ENCODE measurements around the gene IKZF2.
"Not testable (repeated sequence)": the region's sequence is repeated elsewhere in the genome, so short reads cannot be mapped to it uniquely, and the experiment has no call there.

Gene IKZF2

DNA sequence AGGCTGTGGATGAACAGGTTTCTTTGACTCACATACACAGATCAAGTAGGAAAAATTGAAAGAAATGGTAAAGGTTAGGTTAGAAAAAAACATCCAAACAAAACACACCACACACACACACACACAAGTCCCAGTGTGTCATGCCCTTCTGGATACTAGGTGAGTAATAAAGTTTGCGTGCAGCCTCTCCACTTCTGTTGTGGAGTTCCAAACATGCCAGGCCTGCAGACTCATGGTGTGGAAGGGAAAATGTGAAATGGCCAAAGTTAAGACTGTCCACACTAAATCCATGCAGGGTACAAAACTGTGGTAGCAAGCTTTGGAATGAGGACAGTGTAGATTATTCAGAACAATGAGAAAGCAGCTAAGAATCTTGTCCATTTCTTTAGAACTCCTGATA, 114.6 kb downstream of the IKZF2 start:
- DNase-seq (ENCODE audit: low spot score) = no peak

DNA sequence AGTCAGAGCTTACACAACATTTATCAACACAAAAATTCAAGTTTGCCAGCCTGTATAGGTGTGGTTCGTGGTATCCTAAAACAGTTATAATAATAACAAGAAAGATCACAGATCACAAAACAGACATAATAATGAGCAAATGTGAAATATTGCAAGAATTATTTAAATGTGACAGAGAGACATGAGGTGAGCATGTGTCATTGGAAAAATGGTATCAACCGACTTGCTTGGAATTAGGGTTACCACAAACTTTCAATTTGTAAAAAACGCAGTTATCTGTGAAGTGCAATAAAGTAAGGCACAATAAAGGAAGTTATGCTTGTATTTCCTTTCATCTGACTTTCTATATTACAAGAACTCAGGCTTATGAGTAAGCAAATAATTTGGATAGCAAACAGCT, 116.8 kb downstream of the IKZF2 start:
- DNase-seq (ENCODE audit: low spot score) = no peak

DNA sequence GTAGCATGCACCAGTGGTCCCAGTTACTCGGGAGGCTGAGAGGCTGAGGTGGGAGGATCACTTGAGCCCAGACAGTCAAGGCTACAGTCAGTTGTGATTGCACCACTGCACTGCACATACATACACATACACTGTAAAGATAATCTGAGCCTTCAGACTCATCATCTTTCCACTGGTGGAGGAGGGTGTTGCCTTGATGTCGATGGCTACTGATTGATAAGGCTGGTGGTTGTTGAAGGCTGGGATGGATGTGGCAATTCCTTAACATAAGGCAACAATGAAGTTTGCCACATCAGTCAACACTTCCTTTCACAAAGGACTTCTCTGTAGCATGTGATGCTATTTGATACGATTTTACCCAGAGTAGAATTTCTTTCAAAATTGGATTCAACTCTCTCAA, 118.8 kb downstream of the IKZF2 start:
- no peak for DNase-seq (ENCODE audit: low spot score)

DNA sequence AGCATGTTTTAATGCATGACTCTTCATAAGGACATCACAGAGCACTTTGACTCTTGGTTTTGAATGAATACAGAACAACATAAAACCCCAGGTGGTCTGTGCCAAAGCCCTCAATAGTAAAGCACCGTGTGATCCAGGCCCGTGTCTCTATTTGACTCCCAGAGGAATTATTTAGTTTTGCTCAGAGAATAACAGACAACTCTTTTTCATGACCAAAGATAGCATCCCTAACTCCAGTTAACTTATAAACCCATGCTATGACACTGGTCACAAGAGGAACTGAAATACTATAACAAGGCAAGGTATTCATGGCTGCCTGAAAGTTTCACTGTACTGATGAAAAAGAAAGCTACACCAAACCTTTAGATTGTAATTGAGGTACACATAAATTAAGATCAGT, 128.4 kb downstream of the IKZF2 start:
- DNase-seq (ENCODE audit: low spot score) = no peak

DNA sequence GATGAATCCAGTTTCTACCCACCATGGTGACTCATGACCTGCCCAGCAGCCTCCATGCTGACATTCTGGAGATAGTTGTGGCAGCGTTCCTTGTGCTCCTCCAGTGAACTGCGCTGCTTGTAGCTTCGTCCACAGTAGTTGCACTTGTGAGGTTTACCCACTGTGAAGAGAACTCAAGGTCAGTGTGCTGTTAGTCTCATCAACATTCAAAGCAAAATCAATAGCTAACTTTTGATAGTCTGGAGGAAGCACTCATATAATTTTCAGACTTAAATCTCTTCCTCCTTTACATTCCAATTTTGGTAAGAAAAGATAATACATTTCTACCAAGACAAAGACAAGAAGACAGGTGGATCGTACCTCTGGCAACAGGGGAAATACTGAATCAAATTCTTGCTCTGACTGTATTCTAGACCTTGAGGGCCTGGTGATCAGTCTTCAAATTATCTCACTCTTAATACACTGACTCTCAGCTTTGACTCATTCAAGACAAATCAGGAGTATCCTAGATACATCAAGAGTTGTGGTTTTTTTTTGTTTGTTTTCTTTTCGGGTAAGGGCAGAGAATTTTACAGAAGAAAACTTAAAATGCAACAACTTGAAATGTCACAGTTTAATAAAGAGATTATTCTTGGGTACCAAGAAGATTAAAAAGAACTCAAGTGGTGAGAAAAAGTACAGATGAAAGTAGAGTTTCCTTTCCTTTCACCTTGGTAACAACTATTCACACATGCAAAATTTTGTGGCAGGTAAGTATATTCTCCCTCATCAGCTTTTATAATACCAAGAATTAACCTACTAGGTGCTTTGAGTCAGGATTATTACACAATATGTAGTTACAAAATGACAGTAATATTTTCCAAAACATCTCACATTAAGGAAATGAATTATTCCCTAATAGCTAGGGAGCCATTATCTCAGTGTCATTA, 129.2 kb downstream of the IKZF2 start:
- DNase-seq (ENCODE audit: low spot score) = no peak

DNA sequence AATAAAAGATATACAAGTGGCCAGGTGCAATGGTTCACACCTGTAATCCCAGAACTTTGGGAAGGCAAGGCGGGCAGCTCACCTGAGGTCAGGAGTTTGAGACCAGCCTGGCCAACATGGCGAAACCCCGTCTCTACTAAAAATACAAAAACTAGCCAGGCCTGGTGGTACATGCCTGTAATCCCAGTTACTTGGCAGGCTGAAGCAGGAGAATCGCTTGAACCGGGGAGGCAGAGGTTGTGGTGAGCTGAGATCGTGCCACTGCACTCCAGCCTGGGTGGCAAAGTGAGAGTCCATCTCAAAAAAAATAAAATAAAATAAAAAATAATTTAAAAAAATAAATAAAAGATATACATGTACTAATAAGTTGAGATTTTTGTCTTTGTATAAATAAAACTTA, 130.5 kb downstream of the IKZF2 start:
- not testable (repeated sequence) for DNase-seq (ENCODE audit: low spot score)

DNA sequence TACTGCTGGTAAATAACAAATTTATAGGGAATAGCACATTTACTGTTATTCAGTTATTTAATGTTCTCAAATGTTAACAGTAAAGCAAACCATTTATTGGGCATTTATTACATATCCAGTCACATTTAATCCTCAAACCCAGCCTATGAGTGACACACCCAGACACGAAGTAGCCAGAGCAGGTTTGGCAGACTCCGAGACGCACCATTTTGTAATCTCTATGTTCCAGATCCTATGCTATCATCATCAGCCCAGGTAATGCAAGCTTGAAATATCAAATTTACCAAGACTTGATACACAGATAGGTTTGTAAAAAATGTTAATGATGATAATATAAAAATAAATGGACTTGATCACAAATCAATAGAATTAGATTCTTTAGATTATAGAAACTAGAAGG, 131.1 kb downstream of the IKZF2 start:
- DNase-seq (ENCODE audit: low spot score) = no peak

DNA sequence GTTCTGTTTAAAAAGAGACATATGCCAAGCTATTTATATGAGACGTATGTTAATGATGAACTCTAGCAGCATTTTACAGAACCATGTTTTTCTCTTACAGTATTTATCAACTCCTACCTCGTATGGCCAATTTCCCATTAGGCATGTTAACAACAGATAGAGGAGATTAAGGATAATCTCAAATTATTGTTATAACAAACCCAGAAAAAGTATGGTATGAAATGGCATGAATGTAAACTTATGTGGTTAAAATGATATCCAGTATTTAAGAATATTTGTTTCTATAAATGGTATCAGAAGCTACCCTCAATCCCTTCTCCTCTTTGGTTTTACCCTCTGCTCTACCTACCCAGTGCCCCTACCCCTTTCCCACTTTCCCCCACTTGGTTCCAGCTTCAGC, 132.0 kb downstream of the IKZF2 start:
- no peak for DNase-seq (ENCODE audit: low spot score)

DNA sequence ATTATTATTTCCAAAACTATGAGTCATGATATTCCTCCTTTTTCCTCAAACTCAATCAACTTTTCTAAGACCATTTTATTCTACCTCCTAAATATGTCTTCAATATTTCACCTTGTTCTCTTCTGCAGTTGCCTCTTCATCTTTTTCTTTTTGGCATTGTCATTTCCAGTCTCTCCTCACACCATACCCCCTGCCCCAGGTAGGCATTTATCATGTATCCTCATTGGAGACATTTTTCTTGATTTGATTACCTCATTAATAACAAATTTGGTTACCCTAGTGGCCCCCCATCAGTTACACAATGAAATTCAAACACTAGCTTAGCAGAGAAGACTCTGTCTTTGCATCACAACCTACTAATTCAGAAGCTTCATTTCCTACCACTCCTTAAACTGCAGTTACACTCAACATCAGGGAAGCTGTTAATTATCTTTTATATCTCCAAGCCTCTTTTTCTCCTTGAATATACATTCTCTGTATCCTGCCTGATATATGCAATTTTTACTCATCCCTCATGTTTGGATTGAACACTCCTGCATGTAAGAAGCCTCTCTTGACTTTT, 133.0 kb downstream of the IKZF2 start:
- no peak for DNase-seq (ENCODE audit: low spot score)

DNA sequence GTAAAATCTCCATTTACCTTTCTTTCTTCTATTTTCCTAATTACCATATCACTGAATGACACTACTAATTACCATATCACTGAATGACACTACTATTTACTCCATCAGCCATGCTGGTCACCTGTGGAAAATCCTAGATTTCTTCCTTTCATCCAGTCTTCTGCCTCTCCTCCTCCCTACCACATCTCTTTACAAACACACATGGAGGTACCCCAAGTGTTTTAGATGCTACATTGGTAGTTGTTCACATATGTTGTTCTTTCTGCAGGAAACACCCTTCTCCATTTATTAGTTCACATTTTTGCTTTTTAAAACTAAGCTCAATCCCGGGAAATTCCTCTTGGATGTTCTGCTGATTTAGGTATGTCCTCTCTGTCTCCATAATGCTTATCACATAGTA, 134.0 kb downstream of the IKZF2 start:
- DNase-seq (ENCODE audit: low spot score) = no peak

DNA sequence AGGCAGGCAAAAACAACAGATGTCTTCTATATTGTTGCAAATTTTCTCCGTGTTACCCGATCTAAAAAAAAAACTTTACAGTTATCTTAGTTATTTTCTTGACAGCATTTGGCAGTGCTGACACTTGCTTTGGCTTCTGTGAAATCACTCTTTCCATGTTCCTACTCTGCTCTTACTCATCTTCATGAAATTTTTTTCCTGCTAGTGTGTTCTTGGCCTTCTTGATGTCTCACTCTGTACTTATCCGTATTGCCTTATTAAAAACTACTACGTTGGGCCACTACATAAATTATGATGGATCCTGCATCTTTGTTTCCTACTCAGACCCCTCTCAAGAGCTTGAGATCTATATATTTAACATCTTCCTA, 134.4 kb downstream of the IKZF2 start:
- no peak for DNase-seq (ENCODE audit: low spot score)

DNA sequence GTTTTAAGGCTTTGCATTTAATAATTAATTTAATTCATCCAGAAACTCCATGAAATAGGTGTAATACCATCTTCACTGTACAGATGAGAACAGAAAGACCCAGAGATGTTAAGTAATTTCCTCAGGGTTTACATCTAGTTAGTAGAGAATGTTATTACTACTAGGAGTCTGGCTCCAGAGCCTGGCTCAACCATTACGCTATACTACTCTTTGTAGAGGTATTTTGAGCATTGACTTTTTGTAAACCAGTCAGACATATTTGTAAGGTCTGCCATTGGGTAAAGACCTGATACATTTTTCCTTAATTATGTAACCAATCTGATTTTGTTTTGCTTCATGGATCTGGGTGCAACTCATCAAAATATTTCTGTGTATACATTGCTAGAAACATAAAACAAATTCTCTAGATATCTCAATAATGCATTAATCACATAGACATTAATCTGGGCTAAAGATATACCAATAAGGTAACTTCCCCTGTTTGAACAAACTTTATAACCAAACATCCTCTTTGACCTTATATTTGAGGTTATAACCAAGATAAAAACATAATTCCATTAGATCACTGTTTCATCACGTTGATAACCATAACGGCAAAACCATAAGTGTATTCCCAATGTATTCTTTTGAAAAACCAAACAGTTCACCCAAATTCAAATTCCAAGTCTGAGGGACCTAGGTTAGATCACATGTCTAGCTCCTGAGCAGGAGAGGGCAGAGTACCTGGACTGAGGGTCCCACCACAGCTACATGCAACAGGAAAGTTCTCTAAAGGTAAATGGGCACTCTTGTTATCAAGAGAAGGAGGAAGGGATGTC, 135.0 kb downstream of the IKZF2 start:
- no peak for DNase-seq (ENCODE audit: low spot score)

DNA sequence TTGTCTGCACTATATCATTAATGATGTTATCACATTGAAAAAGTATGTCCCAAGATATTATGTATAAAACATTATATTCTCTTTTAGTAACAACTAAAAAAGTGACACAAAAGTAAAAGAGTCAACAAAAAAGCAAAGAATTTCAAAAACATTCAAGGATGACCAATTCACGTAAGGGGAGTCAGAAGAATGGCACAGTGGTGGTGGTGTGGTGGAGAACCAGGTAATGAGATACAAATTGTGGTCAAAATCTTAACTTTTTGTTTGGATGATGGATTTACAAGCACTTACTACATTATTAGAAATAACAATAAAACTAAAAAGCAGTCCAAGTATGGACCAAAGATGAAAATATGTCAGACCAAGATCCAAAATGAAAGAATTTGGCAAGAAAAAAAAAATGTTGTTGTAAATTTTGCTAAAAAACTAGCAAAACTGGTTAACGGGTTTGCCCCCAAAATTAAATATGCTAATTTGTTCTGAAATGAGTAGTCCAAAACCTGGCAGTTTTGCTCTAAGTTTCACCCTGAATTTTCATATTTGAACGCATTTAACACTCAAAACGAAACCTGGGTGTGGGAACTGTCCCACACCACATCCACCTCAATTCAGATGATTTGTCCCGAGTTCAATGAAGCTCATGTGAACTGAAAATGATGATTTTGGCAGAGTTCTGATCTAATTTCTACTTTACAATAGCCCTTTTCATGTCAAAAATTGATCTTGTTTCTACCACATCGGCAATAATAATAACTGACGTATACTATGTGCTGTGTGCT, 135.8 kb downstream of the IKZF2 start:
- DNase-seq (ENCODE audit: low spot score) = no peak

DNA sequence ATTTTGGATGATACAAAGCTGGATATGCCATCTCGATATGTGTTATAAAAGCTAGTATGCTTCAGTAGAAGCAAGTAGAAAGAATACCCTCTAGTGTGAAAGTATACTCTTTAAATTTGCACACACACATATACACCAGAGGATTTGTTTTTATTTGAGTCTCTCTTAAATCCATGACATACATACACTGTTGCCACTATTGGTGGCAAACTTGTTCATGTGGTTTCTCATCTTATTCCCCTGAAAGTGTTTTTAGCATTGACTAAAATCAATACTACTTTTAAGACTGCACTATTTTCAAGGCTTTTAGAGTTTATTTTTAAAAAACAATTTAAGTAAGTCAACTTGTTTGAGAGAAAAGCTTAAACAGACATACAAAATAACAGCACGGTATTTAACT, 137.4 kb downstream of the IKZF2 start:
- DNase-seq (ENCODE audit: low spot score) = no peak

DNA sequence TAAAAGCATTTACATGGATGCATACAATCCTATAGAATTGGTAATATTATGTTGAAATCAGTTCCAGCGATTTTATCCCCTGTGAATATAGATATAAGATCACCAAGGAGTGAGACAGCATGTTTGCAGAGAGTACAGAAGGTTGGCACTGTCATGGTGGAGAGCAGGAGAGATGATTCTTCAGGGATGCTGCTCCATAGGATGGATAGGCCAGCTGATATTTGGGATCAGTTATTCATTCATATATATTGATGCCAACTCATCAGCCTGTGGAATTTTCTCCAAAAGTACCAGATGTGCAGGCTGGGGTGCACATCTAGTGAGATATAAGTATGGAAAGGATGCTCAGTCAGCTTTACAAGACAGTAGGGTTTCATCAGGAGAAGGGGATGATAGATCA, 139.9 kb downstream of the IKZF2 start:
- DNase-seq (ENCODE audit: low spot score) = no peak

DNA sequence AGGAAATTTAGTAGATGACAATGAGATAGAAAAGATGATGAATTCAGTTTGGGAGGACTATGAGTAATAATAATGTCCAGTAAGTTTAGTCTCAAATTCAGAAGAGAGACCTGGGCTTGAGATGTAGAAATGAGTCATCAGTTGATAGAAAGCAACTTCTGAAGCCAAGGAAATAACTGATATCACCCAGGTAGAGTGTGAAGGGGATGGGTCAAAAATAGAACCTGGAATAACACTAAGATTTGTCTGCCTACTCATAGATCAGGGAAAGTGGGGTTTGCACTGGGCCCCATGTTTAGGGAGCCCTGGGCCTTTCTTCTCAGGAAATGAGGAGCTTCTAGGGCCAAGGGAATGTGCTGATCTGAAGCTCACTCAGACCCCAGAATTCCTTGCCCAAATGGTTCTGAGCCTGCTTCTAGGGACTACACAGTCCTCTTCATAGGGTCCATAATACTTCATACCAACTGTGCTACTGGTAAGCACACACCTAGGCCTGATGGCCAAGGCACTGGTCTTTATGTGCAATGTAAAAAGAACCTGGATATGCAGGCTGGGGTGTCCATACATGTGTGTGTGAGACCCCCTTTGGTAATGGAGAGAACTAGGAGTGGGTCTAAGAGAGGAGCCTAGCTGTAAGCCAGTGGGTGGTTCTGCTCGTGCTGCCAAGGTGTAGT, 141.2 kb downstream of the IKZF2 start:
- no peak for DNase-seq (ENCODE audit: low spot score)

DNA sequence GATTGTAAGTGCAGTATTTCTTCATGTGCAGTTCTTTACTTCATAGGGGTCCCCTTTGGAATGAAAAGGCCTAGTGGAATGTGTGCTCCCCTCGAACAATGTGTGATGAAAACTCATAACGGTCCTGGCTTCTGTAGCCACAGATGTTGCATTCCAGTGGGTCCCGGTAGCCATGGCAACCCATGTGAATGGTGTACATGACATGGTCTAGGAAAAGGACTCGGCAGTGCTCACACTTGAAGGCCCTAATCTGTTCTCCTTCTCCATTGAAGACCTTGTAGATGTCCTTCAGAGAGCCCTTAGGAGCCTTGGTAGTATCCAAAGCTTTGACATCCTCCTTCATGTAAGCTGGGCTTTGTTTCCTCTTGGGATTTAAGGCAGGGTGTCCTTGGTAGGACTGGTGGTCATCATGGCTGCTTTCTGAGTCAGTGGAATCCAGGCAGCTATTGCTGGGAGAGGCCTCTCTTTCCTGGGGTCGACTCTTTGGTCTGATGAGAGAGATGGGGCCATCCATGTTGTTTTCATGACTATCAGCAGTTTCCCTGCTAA, 144.0 kb downstream of the IKZF2 start:
- DNase-seq (ENCODE audit: low spot score) = no peak

DNA sequence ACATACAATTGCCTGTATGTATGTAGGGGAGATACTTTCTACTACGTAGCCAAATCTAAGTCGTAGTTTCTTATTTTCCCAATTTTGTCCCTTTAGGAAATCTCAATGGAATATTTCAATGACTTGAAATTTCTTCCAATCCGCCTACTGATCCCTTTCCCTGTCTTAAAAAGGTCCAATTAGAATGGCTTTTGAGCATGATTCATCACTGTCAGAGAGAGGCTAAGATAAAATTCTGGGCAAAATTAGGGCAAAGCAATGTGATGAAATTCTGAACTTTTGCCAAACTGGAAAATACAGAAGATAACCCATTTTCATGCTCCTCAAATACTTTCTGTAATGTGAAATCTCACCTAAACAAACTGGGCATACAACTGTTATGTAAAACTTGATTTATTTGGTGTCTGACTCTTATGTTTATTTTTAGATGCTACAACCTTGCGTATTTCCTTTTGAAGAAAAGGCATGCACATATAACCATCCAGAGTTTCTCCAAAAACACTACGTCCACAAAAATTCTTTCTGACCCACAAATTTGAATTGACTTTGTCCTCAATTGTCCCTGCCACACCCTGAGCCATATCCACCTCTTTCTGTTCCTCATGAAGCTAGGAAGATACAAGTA, 147.1 kb downstream of the IKZF2 start:
- DNase-seq (ENCODE audit: low spot score) = no peak

DNA sequence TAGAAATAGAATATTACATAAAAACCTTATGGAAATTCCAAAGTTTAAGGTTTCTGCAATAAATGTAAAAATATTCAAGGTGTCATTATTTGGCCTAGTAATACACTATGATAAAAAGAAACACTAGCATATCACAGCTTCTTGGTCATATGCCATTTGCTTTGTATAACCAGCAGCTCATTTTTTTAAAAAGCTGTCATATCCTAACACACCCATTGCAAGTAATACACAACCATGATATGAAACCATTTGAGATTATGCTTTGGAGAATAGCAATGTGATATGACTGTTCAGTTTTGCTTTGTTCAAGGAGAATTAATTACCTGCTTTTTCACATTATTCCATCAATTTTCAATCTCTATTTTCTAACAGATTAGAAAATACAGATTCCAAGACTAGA, 149.0 kb downstream of the IKZF2 start:
- no peak for DNase-seq (ENCODE audit: low spot score)

DNA sequence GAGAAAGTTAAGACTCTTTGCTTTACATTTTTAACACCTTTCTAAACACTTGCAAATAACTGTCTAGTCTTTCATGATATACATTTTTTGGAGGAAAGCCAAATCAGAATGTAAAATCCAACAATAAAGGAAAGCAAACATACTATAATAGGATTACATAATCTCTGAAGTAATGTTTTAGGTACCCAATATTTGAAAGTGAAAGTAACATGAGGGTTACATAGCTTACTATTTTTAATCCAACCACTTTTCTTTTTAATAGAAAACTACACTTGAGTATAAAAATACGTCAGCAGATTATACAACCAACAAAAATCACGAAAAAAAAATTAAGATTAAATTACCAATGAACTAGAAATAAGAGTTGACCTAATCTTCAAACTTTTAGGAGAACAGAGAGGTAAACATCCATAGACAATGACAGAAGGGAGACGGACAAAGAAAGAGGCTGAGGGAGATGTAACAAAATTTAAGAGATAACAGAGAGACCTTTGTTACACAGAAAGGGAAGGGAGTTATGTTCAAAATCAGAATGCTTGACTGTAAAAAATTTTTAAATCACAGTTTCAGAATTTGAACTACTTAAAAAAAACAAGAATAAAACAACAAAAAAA, 150.0 kb downstream of the IKZF2 start:
- DNase-seq (ENCODE audit: low spot score) = no peak

Data from D341Med (cell line).